Measurements from ENCODE around the gene NOL3.

- TF ChIP-seq EZH2 (IDR thresholded peaks at IDR 0.05; ENCODE audit: low read length, unreplicated experiment) (no peak), CTCF (conservative IDR thresholded peaks at IDR 0.05; ENCODE audit: low read depth, low read length) (no peak), EZH2phosphoT487 (IDR thresholded peaks at IDR 0.05; ENCODE audit: borderline replicate concordance, low read length) (no peak)
Observed at GRCh38 chr16:67188798-67189197, 18.5 kb downstream of the NOL3 start.

All from PC-3 (cell line).